Thoracic aorta (tissue), 2 donors: ENCODE data around the gene JAG2. TPM values are rescaled to one million over a fixed set of nuclear protein-coding genes. Genes with fewer than 3 reads are reported as not detected.

ENCODE experiments used
- ATAC-seq: fragments of 150-250 bp; one replicate; pipeline ENCODE4 v1.8.0; 2017; ENCODE audit warnings: low read depth; ENCODE audit not compliant: insufficient number of reproducible peaks, low FRiP score
- DNase-seq: peaks from one replicate; pipeline ENCODE4 v3.0.0-alpha.2; 2020; ENCODE audit warnings: low spot score
- H3K27ac ChIP-seq, 2 donors: fragments of 200-600 bp; sonication (generic); 1 replicate in 1 of 2; 2 replicates in 1 of 2; pipeline ENCODE4 v1.5.1; 2016; ENCODE audit warnings: mild to moderate bottlenecking in 2 of 2, moderate library complexity in 2 of 2
- H3K27me3 ChIP-seq: fragments of 200-600 bp; sonication (generic); replicated peaks from 2 replicates; pipeline ENCODE4 v1.6.0; 2016; ENCODE audit warnings: mild to moderate bottlenecking; ENCODE audit not compliant: insufficient read depth
- H3K36me3 ChIP-seq: fragments of 200-600 bp; sonication (generic); one replicate; pipeline ENCODE4 v1.5.1; 2016
- H3K4me1 ChIP-seq, 2 donors: fragments of 200-600 bp; sonication (generic); 1 replicate in 1 of 2; 2 replicates in 1 of 2; pipeline versions ENCODE4 v1.5.1 to v1.6.0; 2016; ENCODE audit warnings: low read depth in 2 of 2, mild to moderate bottlenecking in 1 of 2; ENCODE audit not compliant: control insufficient read depth in 1 of 2
- H3K4me3 ChIP-seq: fragments of 200-600 bp; sonication (generic); 2 replicates; pipeline ENCODE4 v1.5.1; 2016; ENCODE audit warnings: mild to moderate bottlenecking
- H3K9me3 ChIP-seq: fragments of 200-600 bp; sonication (generic); 2 replicates; pipeline ENCODE4 v1.5.1; 2016
- total RNA-seq, 2 donors: library from RNA; depleted of rRNA; stranded (reverse); fragments of >200 nt; gene quantifications; one replicate each; pipeline versions ENCODE4 v1.1.0 to v1.2.3, GENCODE V29; 2016
- TF ChIP-seq, protein P1 (sequence below): fragments of 200-600 bp; sonication (generic); IDR thresholded peaks from one replicate; pipeline ENCODE4 v1.5.1; 2019; ENCODE audit warnings: antibody characterized with exemption

JAG2 gene
- total RNA-seq, 2 donors from 2014 or later, result 8.8 to 12.0 TPM

DNA sequence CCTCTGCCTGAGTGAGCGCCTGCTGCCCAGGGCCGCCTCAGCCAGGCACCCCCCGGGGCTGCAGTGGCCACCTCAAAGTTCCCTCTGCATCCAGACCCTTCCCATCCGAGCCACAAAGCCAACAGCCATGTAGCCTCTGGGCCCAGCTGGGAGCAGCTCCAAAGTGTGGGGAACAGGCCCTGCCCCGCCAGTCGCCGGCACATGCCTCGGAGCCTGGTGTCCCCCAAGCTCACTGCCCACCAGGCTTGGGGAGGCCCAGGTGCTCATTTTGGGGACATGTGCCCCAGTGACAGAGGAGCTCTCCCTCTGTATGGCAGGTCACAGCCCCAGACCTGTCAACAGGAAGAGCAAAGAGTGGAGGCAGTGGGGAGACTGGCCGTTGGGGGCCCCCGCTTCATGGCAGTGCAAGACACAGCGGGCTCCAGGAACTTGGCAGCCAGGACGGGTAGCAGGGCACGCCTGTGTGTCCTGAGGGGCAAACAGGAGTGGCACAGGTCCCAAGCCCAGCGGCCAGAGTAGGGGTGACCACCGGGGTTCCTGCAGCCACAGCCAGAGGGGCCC, 29.9 kb downstream of the JAG2 start:
- DNase-seq (no peak), ATAC-seq (no peak)
- Histone ChIP-seq H3K4me3 (no peak overlapping the region), H3K36me3 (no peaks in the 10 kb centered on the region), H3K4me1 (no peaks in the 10 kb centered on the region), H3K27me3 (no peaks in the 10 kb centered on the region), H3K9me3 (peaks cover 7% of the 10 kb centered on the region), H3K27ac (no peak overlapping the region)
- TF ChIP-seq, protein P1, sequence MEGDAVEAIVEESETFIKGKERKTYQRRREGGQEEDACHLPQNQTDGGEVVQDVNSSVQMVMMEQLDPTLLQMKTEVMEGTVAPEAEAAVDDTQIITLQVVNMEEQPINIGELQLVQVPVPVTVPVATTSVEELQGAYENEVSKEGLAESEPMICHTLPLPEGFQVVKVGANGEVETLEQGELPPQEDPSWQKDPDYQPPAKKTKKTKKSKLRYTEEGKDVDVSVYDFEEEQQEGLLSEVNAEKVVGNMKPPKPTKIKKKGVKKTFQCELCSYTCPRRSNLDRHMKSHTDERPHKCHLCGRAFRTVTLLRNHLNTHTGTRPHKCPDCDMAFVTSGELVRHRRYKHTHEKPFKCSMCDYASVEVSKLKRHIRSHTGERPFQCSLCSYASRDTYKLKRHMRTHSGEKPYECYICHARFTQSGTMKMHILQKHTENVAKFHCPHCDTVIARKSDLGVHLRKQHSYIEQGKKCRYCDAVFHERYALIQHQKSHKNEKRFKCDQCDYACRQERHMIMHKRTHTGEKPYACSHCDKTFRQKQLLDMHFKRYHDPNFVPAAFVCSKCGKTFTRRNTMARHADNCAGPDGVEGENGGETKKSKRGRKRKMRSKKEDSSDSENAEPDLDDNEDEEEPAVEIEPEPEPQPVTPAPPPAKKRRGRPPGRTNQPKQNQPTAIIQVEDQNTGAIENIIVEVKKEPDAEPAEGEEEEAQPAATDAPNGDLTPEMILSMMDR, result no peak

DNA sequence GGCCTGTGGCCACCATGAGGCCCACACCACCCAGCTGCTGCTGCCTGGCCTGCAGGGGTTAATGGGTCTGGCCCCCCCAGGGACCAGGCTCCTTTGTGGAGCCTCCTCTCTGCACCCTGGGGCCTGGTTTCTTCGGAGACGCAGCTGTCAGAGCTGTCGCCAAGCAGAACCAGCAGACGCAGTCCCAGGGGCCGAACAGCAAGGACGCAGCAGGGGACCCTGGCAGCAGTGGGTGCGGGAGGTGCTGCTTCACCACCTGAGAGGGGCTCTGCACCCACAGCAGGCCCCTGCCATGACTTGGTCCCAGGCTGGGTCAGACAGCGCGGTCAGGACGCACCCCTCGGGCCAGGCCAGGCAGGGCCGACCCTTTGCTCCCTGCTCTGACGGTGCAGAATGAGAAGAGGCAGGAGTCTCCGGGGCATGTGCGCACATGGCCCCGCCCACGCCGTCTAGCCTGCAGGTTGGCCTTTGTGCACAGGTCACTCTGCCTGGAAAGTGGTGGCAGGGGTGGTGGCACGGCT, 30.5 kb downstream of the JAG2 start:
- no peak overlapping the region for H3K27ac ChIP-seq
- TF ChIP-seq, protein P1, result no peak
- no peak for DNase-seq
- H3K9me3 ChIP-seq, result peaks cover 7% of the 10 kb centered on the region
- H3K4me1 ChIP-seq, result no peaks in the 10 kb centered on the region
- H3K4me3 ChIP-seq, result no peak overlapping the region
- no peaks in the 10 kb centered on the region for H3K36me3 ChIP-seq
- no peak for ATAC-seq
- H3K27me3 ChIP-seq, result no peaks in the 10 kb centered on the region

DNA sequence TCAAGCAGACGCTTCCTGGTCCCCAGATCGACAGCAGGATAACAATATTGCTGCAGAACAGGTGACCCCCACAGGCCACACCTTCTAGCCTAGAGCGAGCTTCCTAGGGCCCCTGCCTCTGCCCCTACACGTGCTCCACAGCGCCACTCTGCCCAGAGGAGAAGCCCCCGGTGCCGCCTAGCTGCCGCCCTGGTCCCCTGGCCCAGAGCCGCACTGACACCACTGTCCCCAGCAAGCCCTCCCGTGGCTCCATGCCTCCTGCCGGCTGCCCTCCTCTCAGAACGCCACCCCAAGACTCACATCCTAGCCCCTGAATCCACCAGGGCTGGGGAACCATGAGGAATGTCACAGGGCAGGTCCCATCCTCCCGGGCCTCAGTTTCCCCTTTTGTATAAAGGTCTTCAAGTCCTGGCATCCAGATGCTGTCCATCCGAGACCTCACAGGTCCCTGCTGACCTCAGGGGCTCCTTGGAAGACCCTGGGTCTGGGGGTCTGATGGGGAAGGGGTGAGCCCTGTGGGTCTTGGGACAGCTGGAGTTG, 31.0 kb downstream of the JAG2 start:
- Histone ChIP-seq H3K27me3 (no peaks in the 10 kb centered on the region), H3K27ac (no peak overlapping the region), H3K4me3 (no peak overlapping the region), H3K9me3 (peaks cover 7% of the 10 kb centered on the region), H3K36me3 (no peaks in the 10 kb centered on the region), H3K4me1 (no peaks in the 10 kb centered on the region)
- no peak for ATAC-seq
- TF ChIP-seq, protein P1, result no peak
- DNase-seq, result no peak

DNA sequence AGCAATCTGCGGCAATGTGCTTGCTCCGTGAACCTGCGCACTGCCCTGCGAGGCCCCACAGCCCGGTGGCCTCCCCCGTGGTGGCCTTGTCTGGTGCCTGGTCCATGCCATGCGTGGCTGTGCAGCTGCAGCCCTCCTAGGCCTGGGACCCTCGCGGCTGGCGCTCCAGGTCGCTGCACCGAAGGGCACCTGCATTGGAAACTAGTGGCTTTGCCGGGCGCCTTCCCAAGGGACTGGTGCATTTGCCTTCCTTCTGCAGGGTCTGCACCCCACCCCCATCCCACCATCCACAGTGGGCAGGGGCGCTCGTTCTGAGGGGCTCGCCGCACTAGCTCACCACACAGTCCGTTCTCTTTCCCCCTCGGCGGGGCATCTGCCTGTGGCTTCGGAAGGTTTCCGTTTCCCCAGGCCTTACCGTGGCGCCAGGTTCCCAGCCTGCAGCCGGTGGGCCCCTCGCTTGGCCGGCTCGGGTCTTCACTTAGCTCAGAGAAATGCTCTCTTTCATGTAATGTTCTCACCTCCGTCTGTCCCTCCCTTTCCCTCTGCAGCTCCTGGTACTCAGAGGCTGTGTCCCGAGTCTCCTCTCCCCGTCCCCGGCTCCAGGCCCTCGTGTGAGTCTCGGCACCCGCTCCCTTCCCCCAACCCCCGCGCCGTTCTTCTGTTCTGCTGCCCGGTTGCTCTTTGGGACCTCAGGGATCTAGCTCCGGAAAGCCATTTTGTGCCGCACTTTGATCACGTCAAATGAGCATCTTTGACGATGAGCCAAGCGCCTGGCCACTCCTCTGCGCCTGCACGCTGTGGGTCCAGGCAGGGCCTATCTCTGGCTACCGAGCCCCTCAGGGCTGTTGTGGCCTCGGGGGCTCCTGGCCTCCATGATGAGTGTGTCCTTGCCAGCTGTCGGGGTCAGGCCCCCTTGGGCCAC, 31.9 kb downstream of the JAG2 start:
- ATAC-seq, result no peak

More for the DNA sequence above, 31.9 kb downstream of the JAG2 start:
- TF ChIP-seq, protein P1, result no peak
- DNase-seq, result no peak
- no peak overlapping the region for H3K4me3 ChIP-seq
- H3K4me1 ChIP-seq, result no peaks in the 10 kb centered on the region
- H3K27me3 ChIP-seq, result no peaks in the 10 kb centered on the region
- peaks cover 10% of the 10 kb centered on the region for H3K9me3 ChIP-seq
- H3K36me3 ChIP-seq, result no peaks in the 10 kb centered on the region
- no peak overlapping the region for H3K27ac ChIP-seq
